ENCODE results near the gene CCL21.

DNA sequence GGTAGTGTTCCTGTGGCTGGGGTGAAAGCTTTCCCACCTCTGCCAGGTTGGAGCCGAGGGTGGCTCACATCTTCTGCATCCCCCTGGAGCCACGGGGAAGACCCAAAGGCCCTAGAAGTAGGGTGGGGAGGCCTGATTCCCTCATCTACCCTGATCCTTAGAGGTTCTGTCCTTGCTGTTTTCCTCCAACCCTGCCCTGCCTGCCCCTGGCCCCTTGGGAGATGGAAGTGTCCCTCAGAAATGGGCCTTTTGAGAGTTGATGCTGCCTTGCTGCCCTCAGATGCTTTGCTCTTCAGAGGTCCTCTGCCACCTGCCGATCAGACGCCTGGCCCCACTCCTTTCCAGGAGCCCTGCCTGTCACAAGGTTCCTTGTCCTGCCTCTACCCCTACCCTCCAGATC, 25.1 kb downstream of the CCL21 start:
- TF ChIP-seq, protein P1, sequence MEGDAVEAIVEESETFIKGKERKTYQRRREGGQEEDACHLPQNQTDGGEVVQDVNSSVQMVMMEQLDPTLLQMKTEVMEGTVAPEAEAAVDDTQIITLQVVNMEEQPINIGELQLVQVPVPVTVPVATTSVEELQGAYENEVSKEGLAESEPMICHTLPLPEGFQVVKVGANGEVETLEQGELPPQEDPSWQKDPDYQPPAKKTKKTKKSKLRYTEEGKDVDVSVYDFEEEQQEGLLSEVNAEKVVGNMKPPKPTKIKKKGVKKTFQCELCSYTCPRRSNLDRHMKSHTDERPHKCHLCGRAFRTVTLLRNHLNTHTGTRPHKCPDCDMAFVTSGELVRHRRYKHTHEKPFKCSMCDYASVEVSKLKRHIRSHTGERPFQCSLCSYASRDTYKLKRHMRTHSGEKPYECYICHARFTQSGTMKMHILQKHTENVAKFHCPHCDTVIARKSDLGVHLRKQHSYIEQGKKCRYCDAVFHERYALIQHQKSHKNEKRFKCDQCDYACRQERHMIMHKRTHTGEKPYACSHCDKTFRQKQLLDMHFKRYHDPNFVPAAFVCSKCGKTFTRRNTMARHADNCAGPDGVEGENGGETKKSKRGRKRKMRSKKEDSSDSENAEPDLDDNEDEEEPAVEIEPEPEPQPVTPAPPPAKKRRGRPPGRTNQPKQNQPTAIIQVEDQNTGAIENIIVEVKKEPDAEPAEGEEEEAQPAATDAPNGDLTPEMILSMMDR (conservative IDR thresholded peaks at IDR 0.05 in 1 of 2, IDR thresholded peaks at IDR 0.05 in 1 of 2; ENCODE audit: low read depth in 1 of 2, low read length in 2 of 2) = no peak
- TF ChIP-seq EZH2 (IDR thresholded peaks at IDR 0.05; ENCODE audit: low read length, missing control alignments) = no peak
